Activated CD4-positive, alpha-beta T cell treated with anti-CD3 and anti-CD28 coated beads, Interleukin-2, Interleukin-6, amounts not matched to agents 100 ng/mL and 50 ng/mL, durations not matched to agents 16 hours and 8 hours (primary cell): Measurements from ENCODE around the gene RBM19.

ENCODE experiments used
- DNase-seq: peaks from one replicate; pipeline ENCODE4 v3.0.0-alpha.2; 2020

RBM19 gene

DNA sequence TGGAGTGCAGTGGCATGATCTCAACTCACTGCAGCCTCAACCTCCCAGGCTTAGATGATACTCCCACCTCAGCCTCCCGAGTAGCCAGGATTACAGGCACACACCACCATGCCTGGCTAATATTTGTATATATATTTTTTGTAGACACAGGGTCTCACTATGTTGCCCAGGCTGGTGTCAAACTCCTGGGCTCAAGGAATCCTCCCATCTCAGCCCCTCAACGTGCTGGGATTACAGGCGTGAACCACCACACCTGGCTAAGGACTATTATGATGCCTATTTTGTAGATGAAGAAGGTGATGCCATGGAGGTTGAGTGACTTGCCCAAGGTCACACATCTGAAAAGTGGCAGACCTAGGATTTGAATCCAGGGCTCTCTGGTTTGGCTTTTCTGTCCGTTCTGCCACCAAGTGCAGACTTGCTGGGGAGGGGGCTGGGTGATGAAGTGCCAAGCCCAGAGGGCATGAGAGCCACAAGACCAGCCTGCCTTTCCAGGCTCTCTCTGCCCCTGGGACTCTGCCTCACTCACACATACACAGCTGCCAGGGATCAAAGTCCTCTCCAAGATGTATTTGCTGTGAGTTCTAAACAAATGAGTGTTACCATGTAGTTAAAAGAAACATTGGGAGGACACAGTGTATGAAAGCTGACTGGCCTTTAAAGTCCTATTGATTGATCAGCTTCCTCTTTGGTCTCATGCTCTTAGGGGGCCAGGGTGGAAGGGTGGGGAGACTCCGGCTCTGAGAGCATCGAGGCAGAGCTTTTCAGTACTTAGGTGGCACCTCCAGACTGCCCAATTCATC is 21.3 kb upstream of the RBM19 start:
- DNase-seq = no peak

DNA sequence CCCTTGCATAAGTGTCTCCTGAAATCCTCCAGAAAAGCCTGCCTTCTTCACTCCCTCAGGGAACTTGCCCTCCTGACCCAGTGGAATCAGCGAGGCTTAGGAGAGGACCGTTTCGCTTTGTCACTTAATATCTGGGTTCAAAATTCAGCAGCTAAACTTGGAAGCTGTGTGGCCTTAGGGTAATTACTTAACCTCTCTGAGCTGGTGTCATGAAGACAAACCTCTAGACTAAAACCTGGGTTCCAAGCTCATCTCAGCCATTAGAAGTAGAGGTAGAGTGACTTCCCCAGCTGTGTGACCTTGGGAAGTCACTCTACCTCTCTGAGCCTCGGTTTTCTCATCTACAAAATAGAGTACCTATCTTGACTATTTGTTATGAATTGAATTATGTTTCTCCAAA is 18.3 kb upstream of the RBM19 start:
- no peak for DNase-seq

DNA sequence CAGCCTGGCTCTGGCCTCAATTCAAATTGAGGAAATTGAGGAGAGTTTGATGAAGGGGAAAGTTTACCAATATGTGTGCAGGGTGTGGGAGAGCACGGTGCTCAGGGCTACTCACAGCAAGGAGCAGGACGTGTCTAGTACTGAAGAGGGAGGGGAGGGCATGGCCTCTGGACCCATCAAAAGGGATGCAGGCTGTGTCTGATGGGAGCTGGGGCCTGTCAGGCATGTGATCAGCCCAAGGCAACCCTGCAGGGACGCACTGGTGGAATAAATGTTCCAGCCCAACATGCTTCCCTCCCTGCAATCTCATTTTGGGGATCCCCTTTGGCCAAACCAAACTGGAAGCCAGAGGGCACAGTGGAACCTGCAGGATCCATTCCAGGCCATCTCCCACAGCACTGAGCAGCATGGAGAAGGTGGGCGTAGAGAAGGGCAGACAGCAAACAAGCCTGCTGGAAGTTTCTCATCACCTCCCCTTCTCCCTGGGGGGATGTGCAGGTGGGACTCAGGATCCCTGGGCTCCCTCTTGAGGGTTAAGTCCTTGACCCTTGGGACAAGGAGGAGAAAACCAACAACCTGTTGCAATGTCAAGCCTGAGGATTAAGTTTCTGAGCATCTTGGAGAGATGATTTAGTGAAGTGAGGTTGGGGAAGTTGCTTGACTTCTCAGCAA is 17.8 kb upstream of the RBM19 start:
- DNase-seq = no peak

- DNase-seq = no peak
Measured at GRCh38 chr12:113983265-113983664, 17.1 kb upstream of the RBM19 start.

DNA sequence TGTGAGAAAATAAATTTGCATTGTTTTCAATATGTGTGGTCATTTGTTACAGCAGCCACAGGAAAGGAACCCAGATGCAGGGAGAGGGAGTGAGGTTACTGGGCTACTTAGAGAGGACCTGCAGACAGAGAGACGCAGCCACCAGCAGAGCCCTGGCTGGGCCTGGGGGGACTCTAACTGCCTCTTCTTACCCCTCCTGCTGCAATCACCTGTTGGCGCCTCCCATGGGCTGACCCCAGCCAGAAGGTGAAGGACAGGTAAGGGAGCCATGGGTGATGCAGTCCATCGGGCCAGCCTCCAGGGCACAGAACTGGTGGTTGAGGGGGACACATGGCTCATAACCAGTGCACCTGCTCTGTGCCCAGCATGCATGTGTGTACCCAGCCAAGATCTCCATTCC is 15.8 kb upstream of the RBM19 start:
- DNase-seq = no peak

- DNase-seq = peak; percentile 46
Measured at GRCh38 chr12:113980537-113981337, 14.6 kb upstream of the RBM19 start.

GRCh38 chr12:113980054-113980453 is 13.9 kb upstream of the RBM19 start:
- DNase-seq = no peak

- DNase-seq = no peak
Measured at GRCh38 chr12:113978080-113978479, 12.0 kb upstream of the RBM19 start.

GRCh38 chr12:113974006-113974405 is 7.9 kb upstream of the RBM19 start:
- DNase-seq = no peak

DNA sequence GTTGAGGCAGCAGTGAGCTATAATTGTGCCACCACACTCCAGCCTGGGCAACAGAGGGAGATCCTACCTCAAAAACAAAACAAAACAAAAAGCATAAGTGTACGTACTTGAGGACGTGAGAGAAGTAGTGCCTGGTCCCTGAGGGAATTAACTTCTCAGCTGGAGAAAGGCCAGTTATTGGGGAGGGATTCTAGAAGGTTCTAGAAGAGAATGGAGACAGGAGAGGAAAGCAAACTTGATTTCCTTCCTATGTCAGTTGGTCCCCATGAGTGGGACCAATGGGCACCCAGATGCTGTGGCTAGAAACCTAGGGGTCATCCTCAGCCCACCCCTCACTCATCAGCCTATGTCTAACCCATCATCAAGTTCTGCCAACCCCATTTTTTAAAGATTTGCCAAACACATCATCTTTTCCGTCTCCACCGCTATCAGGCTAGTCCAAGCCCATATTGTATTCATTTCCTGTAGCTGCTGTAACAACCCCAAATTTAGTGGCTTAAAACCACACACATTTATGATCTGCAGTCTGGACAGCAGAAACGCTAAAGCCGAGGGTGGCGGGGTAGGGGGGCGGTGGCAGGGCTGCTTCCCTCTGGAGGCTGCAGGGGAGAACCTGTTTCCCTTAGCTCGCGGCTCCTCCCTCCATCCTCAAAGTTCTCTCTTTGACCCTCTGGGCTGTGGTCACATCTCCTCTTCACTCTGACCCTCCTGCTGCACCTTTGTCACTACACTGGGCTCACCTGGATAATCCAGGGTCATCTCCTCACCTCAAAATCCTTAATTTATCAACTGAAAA is 7.2 kb upstream of the RBM19 start:
- no peak for DNase-seq

DNA sequence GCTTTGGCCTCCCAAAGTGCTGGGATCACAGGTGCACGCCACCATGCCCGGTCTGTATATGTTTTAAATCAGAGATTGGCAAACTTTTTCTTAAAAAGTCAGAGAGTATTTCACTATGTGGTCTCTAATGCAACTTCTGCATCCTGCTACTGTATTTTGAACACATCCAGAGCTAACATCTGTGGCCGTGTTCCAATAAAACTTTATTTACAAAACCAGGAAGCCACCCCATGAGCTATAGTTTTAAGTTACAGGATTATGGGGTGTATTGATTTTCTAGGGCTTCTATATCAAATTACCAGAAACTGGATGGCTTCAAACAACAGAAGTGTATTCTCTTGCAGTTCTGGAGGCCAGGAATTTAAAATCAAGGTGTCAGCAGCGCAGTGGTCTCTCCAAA is 5.3 kb upstream of the RBM19 start:
- DNase-seq = no peak

DNA sequence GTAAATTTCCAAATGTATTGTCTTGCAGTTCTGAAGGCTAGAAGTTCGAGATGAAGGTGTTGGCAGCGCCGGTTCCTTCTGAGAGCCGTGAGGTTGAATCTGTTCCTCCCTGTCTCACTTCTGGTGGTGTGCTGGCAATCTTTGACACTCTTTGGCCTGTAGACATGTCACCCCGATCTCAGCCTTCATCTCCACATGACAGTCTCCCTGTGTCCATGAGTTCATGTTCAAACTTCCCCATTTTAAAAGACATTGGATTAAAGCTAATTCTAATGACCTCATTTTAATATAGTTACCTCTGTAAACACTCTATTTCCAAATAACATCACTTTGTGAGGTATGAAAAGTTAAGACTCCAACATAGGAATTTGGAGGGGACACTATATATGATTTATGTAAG is 4.1 kb upstream of the RBM19 start:
- DNase-seq = no peak

- no peak for DNase-seq
Measured at GRCh38 chr12:113967368-113967767, 1.2 kb upstream of the RBM19 start.

DNA sequence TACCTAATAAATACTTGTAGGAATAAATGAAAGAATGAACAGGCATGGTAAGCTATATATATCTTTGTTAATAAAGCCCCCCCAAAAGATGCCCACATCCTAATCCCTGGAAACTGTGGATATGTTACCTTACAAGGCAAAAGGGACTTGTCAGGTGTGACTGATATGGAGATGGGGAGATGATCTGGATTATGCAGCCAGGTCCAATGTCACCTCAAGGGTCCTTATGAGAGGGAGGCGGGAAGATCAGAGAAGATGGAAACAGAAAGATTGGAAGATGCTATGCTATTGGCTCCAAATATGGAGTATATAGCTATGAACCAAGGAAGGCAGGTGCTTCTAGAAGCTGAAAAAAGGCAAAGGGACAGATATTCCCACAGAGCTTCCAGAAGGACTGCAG is 3.4 kb downstream of the RBM19 start:
- DNase-seq = no peak

- DNase-seq = peak; percentile 87
Measured at GRCh38 chr12:113961921-113962710, 4.0 kb downstream of the RBM19 start.

- DNase-seq = no peak
Measured at GRCh38 chr12:113960030-113960429, 6.1 kb downstream of the RBM19 start.

- no peak for DNase-seq
Measured at GRCh38 chr12:113959096-113959495, 7.0 kb downstream of the RBM19 start.

DNA sequence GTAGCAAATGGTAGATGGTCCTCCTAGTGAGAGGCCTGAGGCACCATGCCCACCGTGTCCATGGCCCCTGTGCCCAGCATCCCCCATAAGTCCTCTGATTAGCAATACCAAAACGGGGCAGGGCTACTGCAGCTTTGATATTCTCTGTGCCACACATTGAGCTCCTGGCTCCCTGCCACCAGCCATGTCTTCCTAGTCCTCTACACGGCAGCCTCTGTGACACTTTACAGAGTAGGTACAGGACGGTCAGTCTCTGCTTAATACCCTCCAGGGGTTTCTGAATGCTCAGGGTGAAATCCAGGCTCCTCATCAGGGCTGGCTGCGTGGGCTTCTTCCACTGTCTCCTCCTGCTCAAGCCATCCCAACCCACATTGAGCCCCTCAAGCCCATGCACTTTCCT is 8.0 kb downstream of the RBM19 start:
- no peak for DNase-seq

- no peak for DNase-seq
Measured at GRCh38 chr12:113957627-113958026, 8.5 kb downstream of the RBM19 start.

DNA sequence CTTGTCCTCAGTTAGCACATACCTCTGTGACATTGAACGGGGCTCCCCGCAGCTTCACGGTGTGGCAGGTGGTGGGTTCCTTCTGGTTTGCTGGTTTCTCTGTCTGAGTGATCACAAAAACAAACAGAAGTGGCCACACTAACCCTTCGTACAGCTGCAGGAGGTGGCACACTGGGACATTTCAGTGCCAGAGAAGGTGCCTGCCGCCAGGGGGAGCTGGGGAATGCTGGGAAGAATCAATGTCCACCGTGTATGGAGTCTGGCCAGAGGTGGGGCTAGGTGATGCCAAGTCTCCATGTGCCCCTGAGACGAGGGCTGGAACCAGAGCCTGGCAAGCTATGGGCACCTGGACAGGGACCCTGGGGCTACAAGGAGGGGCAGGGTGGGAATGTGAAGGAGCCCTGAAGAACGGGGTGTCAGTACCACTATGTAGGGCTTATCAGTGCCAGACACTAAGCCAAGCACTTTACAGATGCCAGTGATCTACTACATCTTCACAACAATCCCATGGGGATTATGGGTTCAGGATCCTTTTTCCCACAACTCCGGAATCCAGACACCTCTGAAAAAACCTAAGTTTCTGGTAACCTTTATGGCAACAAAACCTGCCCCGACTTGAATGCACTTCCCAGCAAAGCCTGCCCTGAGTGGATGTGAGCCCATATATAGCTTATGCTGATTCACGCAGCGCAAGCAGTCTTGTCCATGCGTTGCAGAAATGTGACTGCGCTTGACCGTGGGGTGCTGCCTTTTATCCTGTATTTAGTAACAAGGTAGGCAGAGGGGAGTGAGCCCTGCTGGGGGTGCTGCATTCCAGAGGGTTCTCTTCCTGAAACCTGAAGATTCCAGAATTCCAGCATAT is 10.8 kb downstream of the RBM19 start:
- DNase-seq = no peak

DNA sequence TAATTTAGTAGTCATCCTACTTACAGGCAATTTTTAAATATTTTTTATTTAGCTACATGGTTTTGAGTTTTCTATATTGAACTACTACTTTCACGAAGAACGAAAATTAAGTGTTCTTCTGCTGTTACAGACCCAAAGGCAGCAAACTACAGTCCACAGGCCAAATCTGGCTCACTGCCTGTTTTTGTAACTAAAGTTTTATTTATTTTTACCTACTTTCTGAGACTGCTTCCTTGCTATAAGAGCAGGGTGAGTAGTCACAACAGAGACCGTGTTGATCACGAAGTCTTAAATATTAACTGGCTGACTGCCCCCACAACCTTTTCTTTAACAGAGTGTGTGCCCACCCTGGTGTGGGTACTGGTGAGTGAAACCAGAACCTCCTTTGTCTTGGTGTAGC is 11.6 kb downstream of the RBM19 start:
- no peak for DNase-seq
